K562 (cell line): ENCODE data around the gene FRMPD2. TPM values are rescaled to one million over a fixed set of nuclear protein-coding genes. Genes with fewer than 3 reads are reported as not detected.

ENCODE experiments used
- ESRRA ChIP-seq: fragments of 450-650 bp; IDR thresholded peaks from 2 replicates; pipeline ENCODE4 v1.6.1; 2014; ENCODE audit warnings: low read depth, mild to moderate bottlenecking, moderate library complexity, borderline replicate concordance
- HNRNPL ChIP-seq: fragments of 200-400 bp; formaldehyde crosslinking; IDR thresholded peaks from 2 replicates; pipeline ENCODE4 v1.6.1; 2017; ENCODE audit warnings: low read depth, mild to moderate bottlenecking, low read length
- KAT7 ChIP-seq: sonication (generic); formaldehyde crosslinking; IDR thresholded peaks from 2 replicates; pipeline ENCODE4 v1.8.0; 2022; ENCODE audit warnings: missing genetic modification reagents, mild to moderate bottlenecking, borderline replicate concordance
- NFXL1 ChIP-seq: fragments of 450-650 bp; formaldehyde crosslinking; IDR thresholded peaks from 2 replicates; pipeline ENCODE4 v1.4.0; 2021; ENCODE audit warnings: mild to moderate bottlenecking
- NR2C2 ChIP-seq, 2 experiments: fragments of 200-800 bp in 1 of 2; sonication (Bioruptor generic) in 1 of 2; sonication (generic) in 1 of 2; formaldehyde crosslinking in 1 of 2; IDR thresholded peaks; 2 replicates each; pipeline versions ENCODE4 v1.6.1 to v1.8.0; 2016 to 2022; ENCODE audit warnings: mild to moderate bottlenecking in 1 of 2, missing compliant biosample characterization in 1 of 2, missing genetic modification characterization in 1 of 2, missing genetic modification reagents in 1 of 2
- REST ChIP-seq, 2 experiments: fragments of 450-650 bp; formaldehyde crosslinking in 1 of 2; IDR thresholded peaks; 2 replicates each; pipeline versions ENCODE4 v1.4.0 to v1.6.1; 2014 to 2020; ENCODE audit warnings: mild to moderate bottlenecking in 2 of 2, borderline replicate concordance in 1 of 2, low read depth in 1 of 2
- U2AF1 ChIP-seq: fragments of 200-400 bp; formaldehyde crosslinking; optimal IDR thresholded peaks from 2 replicates; pipeline ENCODE3; 2017; ENCODE audit warnings: mild to moderate bottlenecking, low read depth, low read length, moderate library complexity
- ZFP30 ChIP-seq: fragments of 250-450 bp; sonication (Bioruptor Pico); IDR thresholded peaks from 2 replicates; pipeline ENCODE4 v1.8.0; 2022; ENCODE audit warnings: moderate library complexity, mild to moderate bottlenecking, inconsistent platforms, borderline replicate concordance
- ZNF121 ChIP-seq: sonication (generic); formaldehyde crosslinking; conservative IDR thresholded peaks from 2 replicates; pipeline ENCODE4 v1.8.0; 2022; ENCODE audit warnings: missing genetic modification reagents
- ZNF699 ChIP-seq: fragments of 250-450 bp; sonication (Bioruptor Pico); IDR thresholded peaks from 2 replicates; pipeline ENCODE4 v1.8.0; 2021; ENCODE audit warnings: mild to moderate bottlenecking, moderate library complexity; ENCODE audit not compliant: insufficient replicate concordance
- polyA plus RNA-seq, 8 experiments: library from polyadenylated mRNA; depleted of rRNA in 4 of 8; stranded (reverse) in 5 of 8; unstranded in 3 of 8; fragments of >200 nt; fragmentation: Nextera tagmentation in 2 of 8; fragmentation: Illumina TruSeq in 1 of 8; extraction: Ambion mirVana in 2 of 8; extraction: Trizol in 1 of 8; gene quantifications; 2 replicates each; pipeline versions ENCODE4 v1.2.1 to v1.2.3, GENCODE V29; 2011 to 2014; ENCODE audit warnings: inconsistent platforms in 1 of 8, missing spikeins in 1 of 8
- total RNA-seq, 7 experiments: library from RNA; depleted of rRNA in 6 of 7; stranded (reverse); fragments of >200 nt in 6 of 7; fragmentation: Illumina TruSeq in 2 of 7; extraction: Trizol in 2 of 7; gene quantifications; 2 replicates each; pipeline versions ENCODE4 v1.2.1 to v1.2.3, GENCODE V29; 2011 to 2021; ENCODE audit warnings: low replicate concordance in 1 of 7
- TF ChIP-seq, protein P1 (sequence below): fragments of 450-650 bp; IDR thresholded peaks from 2 replicates; pipeline ENCODE4 v1.6.1; 2017; ENCODE audit warnings: antibody characterized with exemption, mild to moderate bottlenecking

Gene FRMPD2
- total and polyA plus RNA-seq, 9 of the 15 experiments (the other 6 are each of a cell fraction or from before 2014, with no cell fraction given): 0.12 to 0.95 (median 0.33) TPM

- peak; percentile 48 for TF ChIP-seq REST (IDR thresholded peaks at IDR 0.05; ENCODE audit: borderline replicate concordance)
- no peak for TF ChIP-seq REST (CRISPR knock-in tag; IDR thresholded peaks at IDR 0.05; ENCODE audit: low read depth)
- TF ChIP-seq ZNF699 (CRISPR knock-in tag): no peak
- no peak for TF ChIP-seq KAT7 (CRISPR knock-in tag)
- TF ChIP-seq, protein P1, sequence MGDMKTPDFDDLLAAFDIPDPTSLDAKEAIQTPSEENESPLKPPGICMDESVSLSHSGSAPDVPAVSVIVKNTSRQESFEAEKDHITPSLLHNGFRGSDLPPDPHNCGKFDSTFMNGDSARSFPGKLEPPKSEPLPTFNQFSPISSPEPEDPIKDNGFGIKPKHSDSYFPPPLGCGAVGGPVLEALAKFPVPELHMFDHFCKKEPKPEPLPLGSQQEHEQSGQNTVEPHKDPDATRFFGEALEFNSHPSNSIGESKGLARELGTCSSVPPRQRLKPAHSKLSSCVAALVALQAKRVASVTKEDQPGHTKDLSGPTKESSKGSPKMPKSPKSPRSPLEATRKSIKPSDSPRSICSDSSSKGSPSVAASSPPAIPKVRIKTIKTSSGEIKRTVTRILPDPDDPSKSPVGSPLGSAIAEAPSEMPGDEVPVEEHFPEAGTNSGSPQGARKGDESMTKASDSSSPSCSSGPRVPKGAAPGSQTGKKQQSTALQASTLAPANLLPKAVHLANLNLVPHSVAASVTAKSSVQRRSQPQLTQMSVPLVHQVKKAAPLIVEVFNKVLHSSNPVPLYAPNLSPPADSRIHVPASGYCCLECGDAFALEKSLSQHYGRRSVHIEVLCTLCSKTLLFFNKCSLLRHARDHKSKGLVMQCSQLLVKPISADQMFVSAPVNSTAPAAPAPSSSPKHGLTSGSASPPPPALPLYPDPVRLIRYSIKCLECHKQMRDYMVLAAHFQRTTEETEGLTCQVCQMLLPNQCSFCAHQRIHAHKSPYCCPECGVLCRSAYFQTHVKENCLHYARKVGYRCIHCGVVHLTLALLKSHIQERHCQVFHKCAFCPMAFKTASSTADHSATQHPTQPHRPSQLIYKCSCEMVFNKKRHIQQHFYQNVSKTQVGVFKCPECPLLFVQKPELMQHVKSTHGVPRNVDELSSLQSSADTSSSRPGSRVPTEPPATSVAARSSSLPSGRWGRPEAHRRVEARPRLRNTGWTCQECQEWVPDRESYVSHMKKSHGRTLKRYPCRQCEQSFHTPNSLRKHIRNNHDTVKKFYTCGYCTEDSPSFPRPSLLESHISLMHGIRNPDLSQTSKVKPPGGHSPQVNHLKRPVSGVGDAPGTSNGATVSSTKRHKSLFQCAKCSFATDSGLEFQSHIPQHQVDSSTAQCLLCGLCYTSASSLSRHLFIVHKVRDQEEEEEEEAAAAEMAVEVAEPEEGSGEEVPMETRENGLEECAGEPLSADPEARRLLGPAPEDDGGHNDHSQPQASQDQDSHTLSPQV: peak; percentile 95
- peak; percentile 88 for TF ChIP-seq NR2C2 (CRISPR knock-in tag; IDR thresholded peaks at IDR 0.05)
- peak; percentile 91 for TF ChIP-seq NR2C2 (tag; IDR thresholded peaks at IDR 0.05)
- peak; percentile 58; the same call in 1 of the 2 replicates for TF ChIP-seq ZNF121 (CRISPR knock-in tag)
- TF ChIP-seq ZFP30 (CRISPR knock-in tag): no peak
- TF ChIP-seq ESRRA: peak; percentile 84; the same call in 1 of the 2 replicates
- TF ChIP-seq HNRNPL: no peak
- TF ChIP-seq NFXL1 (CRISPR knock-in tag): no peak
- TF ChIP-seq U2AF1: peak; percentile 57
Observed at GRCh38 chr10:48306265-48306869, 31.9 kb upstream of the FRMPD2 start, which contains the start of gene MAPK8 (continued).
